Osteoblast (primary cell): ENCODE data around the gene DBP. TPM values are rescaled to one million over a fixed set of nuclear protein-coding genes. Genes with fewer than 3 reads are reported as not detected.

Experiments
- DNase-seq: peaks from one replicate; pipeline ENCODE4 v3.0.0; 2011; ENCODE audit warnings: low spot score, mixed read lengths; ENCODE audit not compliant: insufficient read length; ENCODE audit errors: missing footprints
- H2AFZ ChIP-seq: 2 replicates; pipeline ENCODE4 v1.6.0; 2011; ENCODE audit warnings: mild to moderate bottlenecking, low read length
- H3K27ac ChIP-seq: 2 replicates; pipeline ENCODE4 v1.5.1; 2011; ENCODE audit warnings: mild to moderate bottlenecking, low read depth, low read length, moderate library complexity
- H3K27me3 ChIP-seq: 2 replicates; pipeline ENCODE4 v1.6.0; 2012; ENCODE audit warnings: mild to moderate bottlenecking, control low read depth, inconsistent platforms, low read length, moderate library complexity; ENCODE audit not compliant: insufficient read depth
- H3K36me3 ChIP-seq: 2 replicates; pipeline ENCODE4 v1.5.1; 2011; ENCODE audit warnings: mild to moderate bottlenecking, low read length, control low read depth, moderate library complexity; ENCODE audit not compliant: insufficient read depth
- H3K4me1 ChIP-seq: 2 replicates; pipeline ENCODE4 v1.5.1; 2011; ENCODE audit warnings: mild to moderate bottlenecking, low read length, control low read depth, moderate library complexity; ENCODE audit not compliant: insufficient read depth
- H3K4me2 ChIP-seq: 2 replicates; pipeline ENCODE4 v1.6.0; 2011; ENCODE audit warnings: mild to moderate bottlenecking, low read length; ENCODE audit not compliant: insufficient read depth
- H3K4me3 ChIP-seq: fragments of 200-600 bp; sonication (generic); 3 replicates; pipeline ENCODE4 v1.5.1; 2012; ENCODE audit warnings: mild to moderate bottlenecking, low read length, inconsistent platforms; ENCODE audit not compliant: insufficient read depth
- H3K79me2 ChIP-seq: 2 replicates; pipeline ENCODE4 v1.6.0; 2012; ENCODE audit warnings: mild to moderate bottlenecking, low read length, control low read depth, inconsistent platforms; ENCODE audit not compliant: insufficient read depth
- H3K9me3 ChIP-seq: 2 replicates; pipeline ENCODE4 v1.5.1; 2011; ENCODE audit warnings: low read depth, low read length, control low read depth
- H4K20me1 ChIP-seq: 2 replicates; pipeline ENCODE4 v1.6.0; 2012; ENCODE audit warnings: mild to moderate bottlenecking, low read length, control low read depth; ENCODE audit not compliant: insufficient read depth
- total RNA-seq: library from RNA; depleted of rRNA; stranded (reverse); fragments of >200 nt; gene quantifications from 2 replicates; pipeline ENCODE4 v1.2.3, GENCODE V29; 2012
- TF ChIP-seq, protein P1 (sequence below): IDR thresholded peaks from 2 replicates; pipeline ENCODE4 v1.5.1; 2011; ENCODE audit warnings: mild to moderate bottlenecking, low read depth, low read length, moderate library complexity; ENCODE audit errors: extremely low read depth

Gene DBP
- total RNA-seq, 1 donor = 14.5 TPM

DNA sequence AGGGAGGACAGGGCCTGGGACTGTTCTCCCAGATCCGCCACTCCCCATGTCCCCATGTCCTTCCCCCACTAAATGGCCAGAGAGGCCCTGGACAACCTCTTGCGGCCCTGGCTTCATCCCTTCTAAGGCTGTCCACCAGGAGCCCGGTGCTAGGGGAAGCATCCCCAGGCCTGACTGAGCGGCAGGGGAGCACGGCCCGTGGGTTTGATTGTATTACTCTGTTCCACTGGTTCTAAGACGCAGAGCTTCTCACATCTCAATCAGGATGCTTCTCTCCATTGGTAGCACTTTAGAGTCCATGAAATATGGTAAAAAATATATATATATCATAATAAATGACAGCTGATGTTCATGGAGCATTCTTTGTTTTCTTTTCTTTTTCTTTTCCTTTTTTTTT lies 29.8 kb downstream of the DBP start:
- Histone ChIP-seq H3K9me3 (no peaks in the 10 kb centered on the region), H3K4me1 (no peaks in the 10 kb centered on the region), H3K36me3 (no peaks in the 10 kb centered on the region), H3K4me3 (no peak overlapping the region), H2AFZ (no peak overlapping the region), H3K4me2 (no peak overlapping the region), H3K27me3 (no peaks in the 10 kb centered on the region), H3K27ac (no peak overlapping the region), H3K79me2 (no peaks in the 10 kb centered on the region), H4K20me1 (no peaks in the 10 kb centered on the region)
- TF ChIP-seq, protein P1, sequence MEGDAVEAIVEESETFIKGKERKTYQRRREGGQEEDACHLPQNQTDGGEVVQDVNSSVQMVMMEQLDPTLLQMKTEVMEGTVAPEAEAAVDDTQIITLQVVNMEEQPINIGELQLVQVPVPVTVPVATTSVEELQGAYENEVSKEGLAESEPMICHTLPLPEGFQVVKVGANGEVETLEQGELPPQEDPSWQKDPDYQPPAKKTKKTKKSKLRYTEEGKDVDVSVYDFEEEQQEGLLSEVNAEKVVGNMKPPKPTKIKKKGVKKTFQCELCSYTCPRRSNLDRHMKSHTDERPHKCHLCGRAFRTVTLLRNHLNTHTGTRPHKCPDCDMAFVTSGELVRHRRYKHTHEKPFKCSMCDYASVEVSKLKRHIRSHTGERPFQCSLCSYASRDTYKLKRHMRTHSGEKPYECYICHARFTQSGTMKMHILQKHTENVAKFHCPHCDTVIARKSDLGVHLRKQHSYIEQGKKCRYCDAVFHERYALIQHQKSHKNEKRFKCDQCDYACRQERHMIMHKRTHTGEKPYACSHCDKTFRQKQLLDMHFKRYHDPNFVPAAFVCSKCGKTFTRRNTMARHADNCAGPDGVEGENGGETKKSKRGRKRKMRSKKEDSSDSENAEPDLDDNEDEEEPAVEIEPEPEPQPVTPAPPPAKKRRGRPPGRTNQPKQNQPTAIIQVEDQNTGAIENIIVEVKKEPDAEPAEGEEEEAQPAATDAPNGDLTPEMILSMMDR = no peak
- peak; percentile 54 for DNase-seq

DNA sequence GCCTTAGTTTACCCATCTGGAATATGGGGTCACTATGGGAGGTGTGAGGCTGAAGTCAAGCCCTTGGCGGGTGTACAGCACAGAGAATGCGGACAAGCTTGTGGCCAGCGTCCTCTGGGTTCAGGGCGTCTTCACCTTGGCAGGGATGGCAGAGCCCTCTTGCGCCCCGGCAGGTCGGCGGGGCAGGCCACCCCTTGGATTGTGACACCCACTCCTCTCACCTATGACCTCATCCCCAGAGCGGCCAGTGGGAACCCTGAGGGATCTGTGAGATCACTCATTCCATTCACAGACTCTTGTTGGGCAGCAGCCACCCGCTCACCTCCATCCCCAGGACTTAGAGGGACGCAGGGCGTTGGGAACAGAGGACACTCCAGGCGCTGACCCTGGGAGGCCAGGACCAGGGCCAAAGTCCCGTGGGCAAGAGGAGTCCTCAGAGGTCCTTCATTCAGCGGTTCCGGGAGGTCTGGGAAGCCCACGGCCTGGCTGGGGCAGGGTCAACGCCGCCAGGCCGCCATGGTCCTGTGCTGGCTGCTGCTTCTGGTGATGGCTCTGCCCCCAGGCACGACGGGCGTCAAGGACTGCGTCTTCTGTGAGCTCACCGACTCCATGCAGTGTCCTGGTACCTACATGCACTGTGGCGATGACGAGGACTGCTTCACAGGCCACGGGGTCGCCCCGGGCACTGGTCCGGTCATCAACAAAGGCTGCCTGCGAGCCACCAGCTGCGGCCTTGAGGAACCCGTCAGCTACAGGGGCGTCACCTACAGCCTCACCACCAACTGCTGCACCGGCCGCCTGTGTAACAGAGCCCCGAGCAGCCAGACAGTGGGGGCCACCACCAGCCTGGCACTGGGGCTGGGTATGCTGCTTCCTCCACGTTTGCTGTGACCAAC lies 30.5 kb downstream of the DBP start, which contains the start of gene SPACA4:
Gene SPACA4 (plus strand): TSS at position 280 of the 896 bp plus-strand sequence. CDS start 237 bp downstream, at position 517.
- no peaks in the 10 kb centered on the region for H3K36me3 ChIP-seq
- peak; percentile 66 for DNase-seq
- H3K27ac ChIP-seq = no peak within 1 kb of the TSS
- H3K79me2 ChIP-seq = no peaks in the 10 kb centered on the region
- TF ChIP-seq, protein P1 = no peak
- no peaks in the 10 kb centered on the region for H3K4me1 ChIP-seq
- no peak within 1 kb of the TSS for H3K4me2 ChIP-seq
- no peaks in the 10 kb centered on the region for H4K20me1 ChIP-seq
- H3K9me3 ChIP-seq = no peaks in the 10 kb centered on the region
- H3K4me3 ChIP-seq = no peak within 1 kb of the TSS
- no peaks in the 10 kb centered on the region for H3K27me3 ChIP-seq
- no peak within 1 kb of the TSS for H2AFZ ChIP-seq

DNA sequence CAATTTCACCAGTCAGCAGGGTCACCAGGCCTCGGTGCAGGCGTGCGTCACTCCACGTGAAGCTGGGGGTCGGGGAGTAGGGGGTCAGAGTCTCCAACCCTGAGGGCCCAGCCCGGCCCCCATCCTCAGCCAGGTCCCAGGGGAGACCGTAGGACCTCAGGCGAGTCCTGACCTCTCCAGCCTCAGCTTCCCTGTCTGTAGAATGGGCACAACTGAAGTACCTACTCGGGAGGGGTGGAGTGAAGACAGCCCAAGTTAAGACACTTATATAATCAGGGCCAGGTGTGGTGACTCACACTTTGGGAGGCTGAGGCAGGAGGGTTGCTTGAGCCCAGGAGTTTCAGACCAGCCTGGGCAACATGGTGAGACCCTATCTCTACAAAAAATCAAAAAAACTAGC lies 33.3 kb downstream of the DBP start:
- Histone ChIP-seq H3K4me2 (no peak overlapping the region), H3K4me3 (no peak overlapping the region), H4K20me1 (no peaks in the 10 kb centered on the region), H3K27me3 (no peaks in the 10 kb centered on the region), H3K4me1 (no peaks in the 10 kb centered on the region), H2AFZ (no peak overlapping the region), H3K79me2 (no peaks in the 10 kb centered on the region), H3K36me3 (no peaks in the 10 kb centered on the region), H3K9me3 (no peaks in the 10 kb centered on the region), H3K27ac (no peak overlapping the region)
- TF ChIP-seq, protein P1 = no peak
- peak; percentile 39 for DNase-seq

DNA sequence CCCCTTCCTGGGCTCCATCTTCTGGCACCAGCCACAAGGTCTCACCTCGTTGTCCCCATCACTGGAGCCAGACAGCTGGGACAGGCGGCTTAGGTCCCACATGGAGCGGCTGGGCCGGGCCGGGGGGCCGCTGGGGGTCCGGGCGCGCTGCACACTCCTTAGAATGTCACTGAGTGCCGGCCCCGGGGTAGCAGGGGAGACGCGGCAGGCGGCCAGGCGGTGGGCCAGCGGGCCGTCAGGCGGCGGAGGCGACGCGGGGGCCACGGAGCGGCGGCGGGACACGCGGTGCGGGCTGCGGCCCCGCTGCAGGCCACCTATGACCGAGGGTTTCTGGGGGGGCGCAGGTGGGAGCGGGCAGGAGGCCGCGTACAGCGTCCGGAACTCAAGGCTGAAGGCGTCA lies 33.7 kb downstream of the DBP start:
- DNase-seq = no peak
- no peak overlapping the region for H3K4me2 ChIP-seq
- H3K4me3 ChIP-seq = no peak overlapping the region
- H3K36me3 ChIP-seq = no peaks in the 10 kb centered on the region
- TF ChIP-seq, protein P1 = no peak
- no peak overlapping the region for H3K27ac ChIP-seq
- H3K9me3 ChIP-seq = no peaks in the 10 kb centered on the region
- H3K79me2 ChIP-seq = no peaks in the 10 kb centered on the region
- H3K4me1 ChIP-seq = no peaks in the 10 kb centered on the region
- no peak overlapping the region for H2AFZ ChIP-seq
- no peaks in the 10 kb centered on the region for H4K20me1 ChIP-seq
- H3K27me3 ChIP-seq = no peaks in the 10 kb centered on the region
